Dendritic cell treated with granulocyte-macrophage colony-stimulating factor and Interleukin-4, amounts not matched to agents 40 ng/mL and 50 ng/mL, for 4 days (primary cell): ENCODE results near the gene ADGRF5.
"Not testable (repeated sequence)": the region's sequence is repeated elsewhere in the genome, so short reads cannot be mapped to it uniquely, and the experiment has no call there.

Experiments
- H3K27ac Mint-ChIP-seq: one replicate; pipeline ENCODE4 v1.8.0; 2022; ENCODE audit warnings: mild to moderate bottlenecking, mixed read lengths
- H3K27me3 Mint-ChIP-seq: one replicate; pipeline ENCODE4 v1.8.0; 2022; ENCODE audit warnings: mild to moderate bottlenecking, mixed read lengths
- H3K36me3 Mint-ChIP-seq: one replicate; pipeline ENCODE4 v1.8.0; 2022; ENCODE audit warnings: low read depth, mixed read lengths
- H3K4me1 Mint-ChIP-seq: one replicate; pipeline ENCODE4 v1.8.0; 2022; ENCODE audit warnings: low read depth, mixed read lengths
- H3K4me3 Mint-ChIP-seq: one replicate; pipeline ENCODE4 v1.8.0; 2022; ENCODE audit warnings: mild to moderate bottlenecking, moderate library complexity, mixed read lengths
- H3K9me3 Mint-ChIP-seq: one replicate; pipeline ENCODE4 v1.8.0; 2022; ENCODE audit warnings: mixed read lengths
- intact Hi-C: fragments of 100-400 bp; cut with micrococcal nuclease; formaldehyde crosslinking; loops from one replicate; pipeline ENCODE4 v1.15.0; 2022

The ADGRF5 gene

DNA sequence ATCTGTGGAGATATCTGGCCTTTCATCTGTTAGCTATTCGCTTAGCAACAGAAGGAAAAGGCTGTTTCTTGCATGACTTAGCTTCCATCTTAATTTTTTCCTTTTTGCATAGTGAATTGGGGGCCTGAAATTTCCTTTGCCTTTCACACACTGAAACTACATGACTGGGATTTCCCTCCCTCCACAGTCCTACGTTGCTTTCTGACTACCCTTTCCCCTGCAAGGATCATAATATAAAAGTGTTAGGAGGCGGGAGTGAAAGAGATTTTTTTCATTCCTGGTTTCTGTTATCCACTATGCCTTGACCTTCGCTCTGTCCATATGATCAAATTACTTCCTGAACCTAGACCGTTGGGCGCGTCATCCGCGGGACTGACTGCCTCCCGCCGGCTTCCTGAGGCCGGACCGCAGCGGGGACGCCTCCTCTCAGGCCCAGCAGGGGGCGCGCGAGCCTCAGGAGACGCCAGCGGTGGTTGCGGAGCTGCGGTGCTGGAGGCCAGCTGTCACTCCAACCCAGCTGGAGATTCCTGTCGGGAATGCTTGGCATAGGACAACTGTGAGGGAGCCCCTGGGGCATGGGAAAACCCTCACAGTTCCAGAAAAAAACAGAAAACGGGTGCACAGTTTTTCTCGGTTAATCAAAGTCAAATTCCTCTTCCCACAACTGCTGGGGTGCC is 72.9 kb downstream of the ADGRF5 start:
- Mint-ChIP-seq H3K27me3 (peaks cover 13% of the 10 kb centered on the region), H3K4me1 (peaks cover 11% of the 10 kb centered on the region), H3K27ac (no peak overlapping the region), H3K4me3 (peak overlapping the region; percentile 30), H3K9me3 (no peaks in the 10 kb centered on the region), H3K36me3 (no peaks in the 10 kb centered on the region)
- intact Hi-C loops, result loop anchor here (5.0 kb wide), 1 partner anchor 147 kb away; no protein-coding TSS in a partner anchor

DNA sequence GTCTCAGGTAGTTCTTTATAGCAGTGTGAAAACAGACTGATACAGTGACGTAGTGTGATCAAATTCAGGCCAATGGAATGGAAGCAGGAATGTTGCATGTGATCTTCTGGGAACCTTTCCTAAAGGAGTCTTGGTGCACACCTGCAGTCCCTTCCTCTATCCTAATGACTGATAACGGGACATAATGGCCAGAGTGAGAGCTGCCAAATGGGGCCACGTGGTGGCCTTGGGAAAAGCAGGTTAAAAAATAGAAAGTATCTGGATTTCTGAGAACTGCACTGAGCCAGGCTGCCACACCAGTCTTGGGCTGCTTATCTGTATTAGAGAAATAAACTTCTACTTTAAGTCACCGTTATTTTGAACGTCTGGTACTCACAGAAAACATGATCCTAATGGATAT is 76.6 kb downstream of the ADGRF5 start:
- no peaks in the 10 kb centered on the region for H3K36me3 Mint-ChIP-seq
- peaks cover 12% of the 10 kb centered on the region for H3K27me3 Mint-ChIP-seq
- no peak overlapping the region for H3K27ac Mint-ChIP-seq
- H3K4me1 Mint-ChIP-seq, result peaks cover 11% of the 10 kb centered on the region
- peaks cover 25% of the 10 kb centered on the region for H3K9me3 Mint-ChIP-seq
- intact Hi-C loops, result loop anchor here (5.0 kb wide), 1 partner anchor 143 kb away; no protein-coding TSS in a partner anchor
- H3K4me3 Mint-ChIP-seq, result no peak overlapping the region

DNA sequence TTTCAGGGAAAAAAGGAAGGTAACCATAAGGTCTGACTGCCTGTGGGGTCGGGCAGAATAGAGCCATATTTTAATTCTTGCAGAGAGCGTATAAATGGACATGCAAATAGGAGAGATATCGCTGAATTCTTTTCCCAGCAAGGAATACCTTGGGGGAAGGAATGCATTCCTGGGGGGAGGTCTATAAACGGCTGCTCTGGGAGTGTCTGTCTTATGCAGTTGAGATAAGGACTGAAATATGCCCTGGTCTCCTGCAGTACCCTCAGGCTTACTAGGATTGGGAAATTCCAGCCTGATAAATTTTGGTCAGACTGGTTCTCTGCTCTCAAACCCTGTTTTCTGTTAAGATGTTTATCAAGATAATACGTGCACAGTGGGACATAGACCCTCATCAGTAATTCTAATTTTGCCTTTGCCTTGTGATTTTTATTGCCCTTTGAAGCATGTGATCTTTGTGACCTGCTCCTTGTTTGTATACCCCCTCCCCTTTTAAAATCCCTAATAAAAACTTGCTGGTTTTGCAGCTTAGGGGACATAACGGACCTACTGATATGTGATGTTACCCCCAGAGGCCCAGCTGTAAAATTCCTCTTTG is 79.4 kb downstream of the ADGRF5 start:
- peaks cover 25% of the 10 kb centered on the region for H3K9me3 Mint-ChIP-seq
- intact Hi-C loops, H3K27me3 Mint-ChIP-seq, H3K27ac Mint-ChIP-seq, H3K36me3 Mint-ChIP-seq, H3K4me1 Mint-ChIP-seq, H3K4me3 Mint-ChIP-seq: not testable (repeated sequence)

DNA sequence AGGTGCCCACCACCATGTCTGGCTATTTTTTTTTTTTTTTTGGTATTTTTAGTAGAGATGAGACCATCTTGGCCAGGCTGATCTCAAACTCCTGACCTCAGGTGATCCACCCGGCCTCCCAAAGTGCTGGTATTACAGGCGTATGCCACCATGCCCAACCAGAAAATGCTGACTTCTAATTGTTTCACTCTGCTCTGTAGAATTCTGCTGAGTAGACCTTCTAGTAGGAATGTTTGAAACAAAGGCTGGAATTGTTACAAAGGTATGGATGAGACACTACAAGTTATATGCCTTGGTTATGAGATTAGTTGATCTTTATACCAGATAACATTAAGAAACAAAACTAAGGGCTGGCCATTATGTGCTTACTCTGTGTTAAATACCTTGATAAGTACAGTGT is 83.7 kb downstream of the ADGRF5 start:
- Mint-ChIP-seq H3K4me1 (no peaks in the 10 kb centered on the region), H3K9me3 (peaks cover 23% of the 10 kb centered on the region), H3K4me3 (no peak overlapping the region), H3K36me3 (no peaks in the 10 kb centered on the region), H3K27ac (no peak overlapping the region), H3K27me3 (no peaks in the 10 kb centered on the region)
- intact Hi-C loops, result no loop called here

DNA sequence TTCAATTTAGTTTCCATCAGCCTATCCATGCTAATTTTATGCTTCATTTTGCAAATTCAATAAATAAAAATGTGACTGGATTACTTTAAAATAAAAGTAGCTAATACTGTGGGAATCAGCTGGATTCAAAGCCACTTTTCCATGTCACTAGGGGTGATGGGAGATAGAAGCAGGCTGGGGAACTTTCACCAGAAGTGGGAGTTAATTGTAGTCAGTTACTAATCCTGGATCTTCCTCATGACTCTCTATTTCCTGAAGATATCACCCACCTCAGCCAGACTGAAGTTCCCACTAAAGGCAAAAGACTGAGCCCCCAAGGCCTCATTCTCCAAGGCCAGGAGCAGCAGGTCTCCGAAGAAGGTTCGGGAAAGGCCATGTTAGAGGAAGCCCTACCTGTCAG is 86.7 kb downstream of the ADGRF5 start:
- intact Hi-C loops, H3K4me1 Mint-ChIP-seq, H3K9me3 Mint-ChIP-seq: not testable (repeated sequence)

DNA sequence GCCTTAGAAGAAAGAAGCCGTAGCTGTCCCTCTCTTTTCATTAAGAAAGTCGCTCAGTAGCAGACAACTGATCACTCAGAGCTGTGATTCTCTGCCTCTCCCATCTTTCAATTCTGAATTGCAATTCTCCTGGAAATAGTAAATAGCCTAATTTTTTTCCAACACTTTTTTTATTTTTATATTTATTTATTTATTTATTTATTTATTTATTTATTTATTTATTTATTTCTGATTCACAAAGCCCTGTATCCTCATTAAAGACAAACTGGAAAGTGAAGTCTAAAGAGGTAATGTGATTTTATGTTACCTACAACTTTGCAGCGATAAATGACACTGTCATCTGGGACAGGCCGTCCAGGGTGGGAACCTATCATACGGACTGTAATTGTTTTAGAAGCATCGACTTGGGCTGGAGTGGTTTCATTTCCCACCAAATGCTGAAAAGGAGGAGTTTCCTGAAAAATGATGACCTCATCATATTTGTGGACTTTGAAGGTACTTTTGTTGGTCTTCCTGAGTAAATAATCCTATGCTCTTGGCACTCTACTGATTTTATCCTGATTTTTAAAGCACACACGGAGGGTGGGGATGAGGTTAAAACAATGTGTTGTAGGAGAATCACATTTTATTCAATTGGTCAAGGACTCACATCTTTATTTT is 87.4 kb downstream of the ADGRF5 start:
- H3K27me3 Mint-ChIP-seq, H3K27ac Mint-ChIP-seq, H3K4me3 Mint-ChIP-seq, H3K4me1 Mint-ChIP-seq, H3K9me3 Mint-ChIP-seq, H3K36me3 Mint-ChIP-seq, intact Hi-C loops: not testable (repeated sequence)

More for the DNA sequence above, 86.7 kb downstream of the ADGRF5 start:
- not testable (repeated sequence) for H3K27ac Mint-ChIP-seq, H3K27me3 Mint-ChIP-seq, H3K36me3 Mint-ChIP-seq, H3K4me3 Mint-ChIP-seq

DNA sequence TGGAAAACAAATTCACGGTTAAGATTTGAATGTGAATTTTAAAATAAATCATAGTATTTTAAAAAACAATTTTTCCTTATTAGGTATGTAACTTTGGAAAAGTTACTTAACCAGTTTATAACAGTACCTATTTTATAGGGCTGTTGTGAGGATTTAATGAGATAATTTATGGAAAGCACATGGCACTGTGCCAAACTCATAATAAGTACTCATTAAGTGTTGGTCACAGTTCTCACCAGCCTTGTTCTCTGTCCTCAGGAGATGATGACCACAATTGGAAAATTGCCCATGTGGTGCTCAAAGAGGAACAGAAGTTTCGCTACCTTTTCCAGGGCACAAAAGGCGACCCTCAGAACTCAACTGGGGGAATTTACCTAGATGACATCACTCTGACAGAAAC is 88.9 kb downstream of the ADGRF5 start:
- H3K27ac Mint-ChIP-seq, result no peak overlapping the region
- no peaks in the 10 kb centered on the region for H3K36me3 Mint-ChIP-seq
- H3K4me3 Mint-ChIP-seq, result no peak overlapping the region
- no peaks in the 10 kb centered on the region for H3K9me3 Mint-ChIP-seq
- intact Hi-C loops, result no loop called here
- no peaks in the 10 kb centered on the region for H3K27me3 Mint-ChIP-seq
- no peaks in the 10 kb centered on the region for H3K4me1 Mint-ChIP-seq

DNA sequence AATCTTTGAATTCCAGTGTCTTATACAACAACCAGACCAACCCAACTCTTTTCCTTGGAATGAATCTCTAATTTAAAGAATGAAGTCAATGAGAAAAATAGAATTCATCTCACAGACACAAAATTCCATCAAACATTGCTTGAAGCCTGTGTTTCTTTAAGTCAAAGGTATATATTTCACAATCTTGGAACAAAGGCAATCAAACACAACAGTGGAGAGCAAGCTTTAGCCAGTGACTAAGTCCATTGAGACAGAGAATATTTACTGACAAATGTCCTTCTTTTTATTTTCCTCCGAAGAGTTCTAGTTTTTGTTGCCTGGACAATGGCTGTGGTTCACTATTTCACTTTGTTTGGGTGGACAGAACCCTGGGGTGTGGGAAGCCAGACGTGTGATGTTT is 92.8 kb downstream of the ADGRF5 start:
- Mint-ChIP-seq H3K27me3 (no peaks in the 10 kb centered on the region), H3K36me3 (no peaks in the 10 kb centered on the region), H3K4me3 (no peak overlapping the region), H3K9me3 (no peaks in the 10 kb centered on the region), H3K4me1 (no peaks in the 10 kb centered on the region), H3K27ac (no peak overlapping the region)
- intact Hi-C loops, result no loop called here

DNA sequence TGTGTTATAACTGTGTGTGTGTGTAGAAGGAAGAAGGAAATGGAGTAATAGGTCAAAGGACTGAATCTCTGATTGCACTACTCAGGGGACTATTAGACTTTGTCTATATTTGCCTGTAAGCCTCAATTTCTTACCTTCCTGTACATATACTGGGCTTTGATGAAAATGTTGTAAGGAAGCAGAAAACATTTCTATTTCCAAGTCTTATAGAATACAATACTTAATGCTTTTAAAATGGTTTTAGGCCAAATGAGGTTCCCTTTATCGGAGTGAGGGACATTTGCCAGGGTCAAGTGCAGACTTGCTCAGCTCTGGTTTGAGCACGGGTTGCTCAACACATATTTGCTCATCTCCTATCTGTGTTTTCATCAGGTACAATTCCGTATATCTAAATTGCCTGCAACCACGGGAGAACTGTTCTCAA is 100.3 kb downstream of the ADGRF5 start:
- no peaks in the 10 kb centered on the region for H3K4me1 Mint-ChIP-seq
- no peaks in the 10 kb centered on the region for H3K9me3 Mint-ChIP-seq
- H3K27me3 Mint-ChIP-seq, result peaks cover 2% of the 10 kb centered on the region
- intact Hi-C loops, result no loop called here
- H3K4me3 Mint-ChIP-seq, result no peak overlapping the region
- H3K27ac Mint-ChIP-seq, result no peak overlapping the region
- H3K36me3 Mint-ChIP-seq, result no peaks in the 10 kb centered on the region

DNA sequence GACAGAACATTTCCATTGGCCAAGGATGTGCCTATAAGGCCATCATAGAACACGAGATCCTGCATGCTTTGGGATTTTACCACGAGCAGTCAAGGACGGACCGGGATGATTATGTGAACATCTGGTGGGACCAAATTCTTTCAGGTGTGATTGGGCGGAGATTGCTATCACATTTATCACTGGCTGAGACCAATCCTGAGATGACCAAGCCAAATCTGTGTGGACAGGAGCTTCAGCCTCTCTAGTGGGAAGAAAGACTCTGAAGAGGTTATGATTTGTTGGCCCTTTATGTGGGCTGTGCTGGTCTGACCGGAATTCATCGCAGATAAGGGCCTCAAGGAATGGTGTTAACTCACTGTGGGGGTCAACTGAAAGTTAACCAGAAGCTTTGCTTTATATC is 102.2 kb downstream of the ADGRF5 start:
- Mint-ChIP-seq H3K4me1 (no peaks in the 10 kb centered on the region), H3K27ac (no peak overlapping the region), H3K36me3 (no peaks in the 10 kb centered on the region), H3K4me3 (no peak overlapping the region), H3K27me3 (peaks cover 2% of the 10 kb centered on the region), H3K9me3 (no peaks in the 10 kb centered on the region)
- intact Hi-C loops, result no loop called here

DNA sequence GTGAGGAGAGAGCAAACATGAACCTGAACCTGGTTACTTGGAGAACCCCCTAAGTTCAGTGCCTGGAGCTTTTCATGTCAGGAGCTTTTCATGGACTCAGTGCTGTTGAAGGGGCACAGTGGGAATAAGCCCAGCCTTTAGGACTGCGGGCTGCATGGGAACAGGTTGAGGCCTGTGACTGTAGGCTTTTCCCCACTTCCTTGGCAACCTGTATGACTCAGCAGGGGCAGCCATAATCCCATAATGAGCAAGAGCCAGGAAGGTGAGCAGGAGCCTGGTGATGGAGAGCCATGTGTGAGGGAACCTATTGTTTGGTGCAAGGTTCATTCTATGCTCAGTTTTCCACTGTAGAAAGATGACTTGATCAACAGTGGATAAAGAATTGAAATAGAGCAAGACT is 105.1 kb downstream of the ADGRF5 start:
- no peak overlapping the region for H3K27ac Mint-ChIP-seq
- H3K9me3 Mint-ChIP-seq, result no peaks in the 10 kb centered on the region
- intact Hi-C loops, result no loop called here
- no peaks in the 10 kb centered on the region for H3K36me3 Mint-ChIP-seq
- H3K4me1 Mint-ChIP-seq, result no peaks in the 10 kb centered on the region
- no peak overlapping the region for H3K4me3 Mint-ChIP-seq
- H3K27me3 Mint-ChIP-seq, result peaks cover 2% of the 10 kb centered on the region

DNA sequence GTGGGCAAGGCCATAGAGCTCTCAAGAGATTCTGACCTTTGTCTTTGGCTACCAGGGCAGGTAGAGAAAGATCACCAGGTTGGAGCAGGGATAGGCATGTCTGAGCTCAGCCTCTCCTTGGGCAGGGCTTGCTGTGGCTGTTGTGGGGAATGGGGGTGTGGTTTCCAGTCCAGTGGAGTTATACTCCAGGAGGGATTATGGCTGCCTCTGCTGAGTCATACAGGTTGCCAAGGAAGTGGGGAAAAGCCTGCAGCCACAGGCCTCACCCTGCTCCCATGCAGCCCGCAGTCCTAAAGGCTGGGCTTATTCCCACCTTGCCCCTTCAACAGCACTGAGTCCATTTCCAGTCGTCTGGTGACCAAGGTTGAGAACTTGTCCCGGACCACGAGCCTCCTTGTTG is 106.6 kb downstream of the ADGRF5 start:
- H3K27me3 Mint-ChIP-seq, result peaks cover 2% of the 10 kb centered on the region
- no peaks in the 10 kb centered on the region for H3K4me1 Mint-ChIP-seq
- intact Hi-C loops, result no loop called here
- H3K27ac Mint-ChIP-seq, result no peak overlapping the region
- H3K36me3 Mint-ChIP-seq, result no peaks in the 10 kb centered on the region
- H3K9me3 Mint-ChIP-seq, result no peaks in the 10 kb centered on the region
- no peak overlapping the region for H3K4me3 Mint-ChIP-seq

DNA sequence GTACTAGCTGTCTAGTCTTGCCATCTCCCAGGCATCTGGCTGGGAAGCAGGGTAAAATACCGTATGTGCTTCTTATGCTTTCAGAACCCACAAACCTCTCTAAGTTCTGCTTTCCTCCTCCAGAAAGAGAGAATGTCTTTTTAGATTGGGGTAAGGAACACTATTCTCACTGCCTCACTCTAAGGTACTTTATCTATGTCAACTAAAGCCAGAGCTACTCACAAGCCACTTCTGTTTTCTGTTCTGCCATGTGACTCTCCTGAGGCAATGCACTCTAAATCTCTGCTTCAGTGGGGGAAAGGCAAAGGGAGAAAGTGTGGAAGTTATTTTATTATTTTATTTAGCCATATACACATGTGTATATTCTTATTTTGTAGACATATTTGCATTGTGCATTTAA is 112.9 kb downstream of the ADGRF5 start:
- Mint-ChIP-seq H3K27ac (no peak overlapping the region), H3K9me3 (peaks cover 8% of the 10 kb centered on the region), H3K27me3 (peaks cover 4% of the 10 kb centered on the region), H3K4me1 (peaks cover 4% of the 10 kb centered on the region), H3K36me3 (no peaks in the 10 kb centered on the region), H3K4me3 (no peak overlapping the region)
- intact Hi-C loops, result no loop called here
